HG03575 (cell line): ENCODE measurements around the gene AKAP1.

Experiments used
- ATAC-seq: cut with Tn5 transposase; IDR thresholded peaks from one replicate; pipeline ENCODE4 v1.9.1; 2021; ENCODE audit not compliant: unreplicated experiment, insufficient number of reproducible peaks, low FRiP score; ENCODE audit errors: extremely low read depth

Gene AKAP1

GRCh38 chr17:57071991-57072944 lies 12.8 kb upstream of the AKAP1 start:
- ATAC-seq, result no peak

GRCh38 chr17:57073626-57074025 lies 11.4 kb upstream of the AKAP1 start:
- ATAC-seq, result no peak

- ATAC-seq, result no peak
These were observed 9.9 kb upstream of the AKAP1 start for GRCh38 chr17:57075193-57075592.

GRCh38 chr17:57075785-57076184 lies 9.3 kb upstream of the AKAP1 start:
- ATAC-seq, result no peak

- ATAC-seq, result no peak
These were observed 8.0 kb upstream of the AKAP1 start for GRCh38 chr17:57077000-57077399.

- ATAC-seq, result no peak
These were observed 6.8 kb upstream of the AKAP1 start for GRCh38 chr17:57078274-57078673.

- no peak for ATAC-seq
These were observed 4.3 kb upstream of the AKAP1 start for GRCh38 chr17:57080718-57081117.

- ATAC-seq, result no peak
These were observed 2.6 kb upstream of the AKAP1 start for GRCh38 chr17:57082441-57082840.

GRCh38 chr17:57084361-57084801 lies 665 bp upstream of the AKAP1 start:
- ATAC-seq, result no peak

GRCh38 chr17:57085448-57086068 lies 512 bp downstream of the AKAP1 start:
- peak; percentile 6 for ATAC-seq

GRCh38 chr17:57086069-57086930 lies 1.3 kb downstream of the AKAP1 start:
- no peak for ATAC-seq

- ATAC-seq, result no peak
These were observed 3.3 kb downstream of the AKAP1 start for GRCh38 chr17:57088298-57088697.

- ATAC-seq, result no peak
These were observed 4.3 kb downstream of the AKAP1 start for GRCh38 chr17:57089391-57089790.

- ATAC-seq, result no peak
These were observed 5.6 kb downstream of the AKAP1 start for GRCh38 chr17:57090560-57091185.

GRCh38 chr17:57091186-57091618 lies 6.2 kb downstream of the AKAP1 start:
- no peak for ATAC-seq

- ATAC-seq, result no peak
These were observed 7.1 kb downstream of the AKAP1 start for GRCh38 chr17:57092171-57092570.

- no peak for ATAC-seq
These were observed 7.7 kb downstream of the AKAP1 start for GRCh38 chr17:57092779-57093178.

- no peak for ATAC-seq
These were observed 11.6 kb downstream of the AKAP1 start for GRCh38 chr17:57096472-57097202.
